ENCODE results near the gene NCKAP5L. TPM values are rescaled to one million over a fixed set of nuclear protein-coding genes. Genes with fewer than 3 reads are reported as not detected.

NCKAP5L gene
- total and polyA plus RNA-seq, 9 donors = 2.5 to 27.3 (median 21.1) TPM

DNA sequence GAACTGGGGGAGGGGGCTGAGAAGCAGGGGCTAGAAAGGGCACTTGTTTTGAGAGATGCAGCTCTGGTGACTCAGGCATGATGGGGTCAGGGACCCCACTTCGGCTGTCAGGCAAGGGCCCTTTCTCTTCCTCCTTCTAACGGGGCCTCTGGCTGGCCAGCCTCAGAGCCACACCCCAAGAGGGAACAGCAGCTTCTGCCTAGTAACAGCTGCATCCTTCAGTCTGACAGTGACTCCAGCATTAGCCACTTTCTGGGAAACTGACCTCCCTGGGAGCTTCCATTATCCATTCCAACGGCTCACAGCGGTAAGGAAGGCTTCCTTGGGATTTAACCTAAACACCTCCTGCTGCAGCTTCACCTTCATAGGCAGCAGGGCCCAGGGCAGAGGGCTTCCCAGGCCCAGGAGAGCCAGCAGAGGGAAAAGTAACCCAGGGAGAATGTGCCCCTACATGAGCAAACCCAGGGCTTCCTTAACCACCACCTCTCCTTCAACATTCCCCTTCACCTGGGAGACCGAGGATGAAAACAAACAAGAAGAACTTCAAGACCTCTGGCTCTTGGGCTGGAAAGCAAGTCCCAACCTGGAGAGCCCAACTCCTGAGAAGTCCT, 2.7 kb downstream of the NCKAP5L start:
- TF ChIP-seq EP300 (IDR thresholded peaks at IDR 0.05) = no peak
- no peak for TF ChIP-seq POLR2A (IDR thresholded peaks at IDR 0.05)
- TF ChIP-seq, protein P1, sequence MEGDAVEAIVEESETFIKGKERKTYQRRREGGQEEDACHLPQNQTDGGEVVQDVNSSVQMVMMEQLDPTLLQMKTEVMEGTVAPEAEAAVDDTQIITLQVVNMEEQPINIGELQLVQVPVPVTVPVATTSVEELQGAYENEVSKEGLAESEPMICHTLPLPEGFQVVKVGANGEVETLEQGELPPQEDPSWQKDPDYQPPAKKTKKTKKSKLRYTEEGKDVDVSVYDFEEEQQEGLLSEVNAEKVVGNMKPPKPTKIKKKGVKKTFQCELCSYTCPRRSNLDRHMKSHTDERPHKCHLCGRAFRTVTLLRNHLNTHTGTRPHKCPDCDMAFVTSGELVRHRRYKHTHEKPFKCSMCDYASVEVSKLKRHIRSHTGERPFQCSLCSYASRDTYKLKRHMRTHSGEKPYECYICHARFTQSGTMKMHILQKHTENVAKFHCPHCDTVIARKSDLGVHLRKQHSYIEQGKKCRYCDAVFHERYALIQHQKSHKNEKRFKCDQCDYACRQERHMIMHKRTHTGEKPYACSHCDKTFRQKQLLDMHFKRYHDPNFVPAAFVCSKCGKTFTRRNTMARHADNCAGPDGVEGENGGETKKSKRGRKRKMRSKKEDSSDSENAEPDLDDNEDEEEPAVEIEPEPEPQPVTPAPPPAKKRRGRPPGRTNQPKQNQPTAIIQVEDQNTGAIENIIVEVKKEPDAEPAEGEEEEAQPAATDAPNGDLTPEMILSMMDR (IDR thresholded peaks at IDR 0.05) = no peak
- Histone ChIP-seq H3K27me3 (no peaks in the 10 kb centered on the region), H3K4me3 (no peak overlapping the region), H3K36me3 (no peaks in the 10 kb centered on the region), H3K4me1 (ENCODE audit: insufficient read depth) (peaks cover 24% of the 10 kb centered on the region), H3K9me3 (no peaks in the 10 kb centered on the region), H3K27ac (no peak overlapping the region)
- no peak for DNase-seq
- 25 to 32% (median 31%) methylated on average over 5 of the region's 5 CpGs for WGBS, 3 donors
- intact Hi-C loops (cut with DNase I) = no loop called here

DNA sequence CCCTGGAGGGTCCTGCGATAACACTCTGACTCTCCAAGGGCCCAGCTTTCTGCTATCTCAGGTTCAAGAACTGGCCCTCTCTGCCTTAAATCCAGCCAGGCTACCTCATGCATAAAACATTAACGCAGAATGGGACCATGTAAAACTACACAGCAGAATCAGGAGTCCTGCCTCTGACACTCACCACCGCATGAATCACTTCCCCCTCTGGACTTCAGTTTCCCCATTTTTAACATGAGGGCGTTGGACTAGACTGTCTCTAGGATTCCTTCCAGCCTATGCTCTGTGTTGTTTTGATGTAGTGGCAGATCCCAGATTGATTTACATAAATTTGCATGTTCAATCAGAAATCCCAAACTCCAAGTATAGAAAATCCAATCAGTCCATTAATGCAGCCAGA, 3.3 kb downstream of the NCKAP5L start:
- 68 to 75% (median 72%) methylated on average over 4 of the region's 4 CpGs for WGBS, 3 donors
- Histone ChIP-seq H3K9me3 (no peaks in the 10 kb centered on the region), H3K4me1 (ENCODE audit: insufficient read depth) (peaks cover 24% of the 10 kb centered on the region), H3K27ac (no peak overlapping the region), H3K27me3 (no peaks in the 10 kb centered on the region), H3K36me3 (no peaks in the 10 kb centered on the region), H3K4me3 (no peak overlapping the region)
- no peak for TF ChIP-seq POLR2A (IDR thresholded peaks at IDR 0.05)
- TF ChIP-seq EP300 (IDR thresholded peaks at IDR 0.05) = no peak
- TF ChIP-seq, protein P1 (IDR thresholded peaks at IDR 0.05) = no peak
- DNase-seq = no peak
- intact Hi-C loops (cut with DNase I) = no loop called here

DNA sequence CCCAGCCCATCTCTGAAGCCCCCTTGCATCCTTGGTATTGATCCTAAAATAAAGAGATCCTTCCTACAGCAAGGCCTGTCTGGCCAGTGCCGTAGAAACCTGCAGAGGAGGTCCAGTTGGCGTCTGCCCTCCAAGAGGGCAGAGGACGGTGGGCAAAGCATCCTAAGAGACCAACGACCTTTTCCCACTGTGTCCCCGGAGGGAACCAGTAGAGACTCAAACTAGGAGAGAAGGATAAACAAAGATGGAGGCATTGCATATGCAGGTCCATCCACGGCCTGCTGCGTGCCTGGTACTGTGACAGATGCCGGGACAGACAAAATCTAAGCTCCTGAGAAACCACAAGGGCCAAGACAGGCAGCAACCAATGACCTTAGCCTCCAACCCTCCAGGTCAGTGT, 3.8 kb downstream of the NCKAP5L start:
- no peak for DNase-seq
- intact Hi-C loops (cut with DNase I) = no loop called here
- WGBS, 3 donors = 83 to 90% (median 88%) methylated on average over 8 of the region's 8 CpGs
- Histone ChIP-seq H3K36me3 (no peaks in the 10 kb centered on the region), H3K9me3 (no peaks in the 10 kb centered on the region), H3K27me3 (no peaks in the 10 kb centered on the region), H3K27ac (no peak overlapping the region), H3K4me3 (no peak overlapping the region), H3K4me1 (ENCODE audit: insufficient read depth) (peaks cover 24% of the 10 kb centered on the region)
- no peak for TF ChIP-seq EP300 (IDR thresholded peaks at IDR 0.05)
- TF ChIP-seq, protein P1 (IDR thresholded peaks at IDR 0.05) = no peak
- TF ChIP-seq POLR2A (IDR thresholded peaks at IDR 0.05) = no peak

DNA sequence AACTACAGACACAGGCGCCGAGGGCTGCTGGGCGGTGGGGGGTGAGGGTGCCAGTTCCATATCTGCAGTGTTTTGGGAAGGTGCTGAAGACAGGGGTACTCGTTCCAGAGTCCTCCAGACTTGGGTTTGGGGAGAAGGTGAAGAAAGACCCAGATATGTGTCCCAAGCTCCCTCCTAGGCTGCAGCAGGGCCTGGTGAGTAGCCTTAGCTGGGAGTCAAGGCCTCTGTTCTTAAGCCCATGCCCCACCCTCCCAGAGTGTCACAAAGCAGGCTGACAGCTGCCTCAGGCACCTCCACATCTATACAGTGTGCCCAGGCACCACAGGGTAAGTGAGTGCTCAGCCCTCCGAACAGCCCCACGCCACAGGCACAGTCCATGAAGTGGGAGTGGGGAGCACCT, 4.3 kb downstream of the NCKAP5L start:
- 83 to 91% (median 84%) methylated on average over 6 of the region's 6 CpGs for WGBS, 3 donors
- Histone ChIP-seq H3K4me1 (ENCODE audit: insufficient read depth) (peaks cover 24% of the 10 kb centered on the region), H3K4me3 (no peak overlapping the region), H3K27ac (no peak overlapping the region), H3K36me3 (no peaks in the 10 kb centered on the region), H3K9me3 (no peaks in the 10 kb centered on the region), H3K27me3 (no peaks in the 10 kb centered on the region)
- DNase-seq = no peak
- TF ChIP-seq EP300 (IDR thresholded peaks at IDR 0.05) (no peak), POLR2A (IDR thresholded peaks at IDR 0.05) (no peak)
- TF ChIP-seq, protein P1 (IDR thresholded peaks at IDR 0.05) = no peak
- intact Hi-C loops (cut with DNase I) = no loop called here

Data from ovary (tissue), 9 donors.